GM12891 (cell line): Measurements from ENCODE around the gene AKR7A2.
"Not testable (repeated sequence)": the region's sequence is repeated elsewhere in the genome, so short reads cannot be mapped to it uniquely, and the experiment has no call there.

Source experiments
- DNase-seq: peaks from one replicate; pipeline ENCODE4 v3.0.0; 2011; ENCODE audit warnings: low spot score; ENCODE audit not compliant: insufficient read length
- FAIRE-seq: peaks from 2 replicates; lab custom pipeline; 2011; peaks lifted over from hg19 to GRCh38; lab: Jason Lieb, UNC
- PAX5 ChIP-seq: IDR thresholded peaks from 2 replicates; pipeline ENCODE4 v1.6.1; 2011; ENCODE audit warnings: low read length, moderate library complexity, mild to moderate bottlenecking; ENCODE audit not compliant: insufficient read depth, severe bottlenecking
- POLR2A ChIP-seq: IDR thresholded peaks from 2 replicates; pipeline ENCODE4 v1.6.1; 2011; ENCODE audit warnings: low read depth, low read length, control low read depth
- POLR2AphosphoS5 ChIP-seq: IDR thresholded peaks from 2 replicates; pipeline ENCODE4 v1.6.1; 2011; ENCODE audit warnings: low read depth, low read length, control low read depth
- POU2F2 ChIP-seq: IDR thresholded peaks from 2 replicates; pipeline ENCODE4 v1.6.1; 2011; ENCODE audit warnings: low read depth, mild to moderate bottlenecking, control low read depth, low read length, moderate library complexity
- SPI1 ChIP-seq: IDR thresholded peaks from 2 replicates; pipeline ENCODE4 v1.6.1; 2011; ENCODE audit warnings: low read depth, low read length, control low read depth
- TAF1 ChIP-seq: IDR thresholded peaks from 2 replicates; pipeline ENCODE4 v1.6.1; 2011; ENCODE audit warnings: low read depth, low read length, control low read depth

AKR7A2 gene

GRCh38 chr1:19262047-19262446 lies 49.9 kb downstream of the AKR7A2 start:
- no peak for FAIRE-seq

GRCh38 chr1:19260211-19261138 lies 51.5 kb downstream of the AKR7A2 start:
- FAIRE-seq (no peak), DNase-seq (no peak)
- peak; percentile 53 for TF ChIP-seq POLR2A
- TF ChIP-seq SPI1: no peak

More at GRCh38 chr1:19262047-19262446, 49.9 kb downstream of the AKR7A2 start:
- TF ChIP-seq PAX5 (no peak), POLR2A (no peak; the same call in 1 of the 2 replicates), POLR2AphosphoS5 (no peak; the same call in 1 of the 2 replicates), SPI1 (no peak), TAF1 (no peak), POU2F2 (no peak)
- DNase-seq: no peak

- no peak for FAIRE-seq
Observed at GRCh38 chr1:19258353-19258752, 53.6 kb downstream of the AKR7A2 start.

GRCh38 chr1:19257178-19257914 lies 54.6 kb downstream of the AKR7A2 start:
- DNase-seq (no peak), FAIRE-seq (no peak)
- TF ChIP-seq POU2F2 (no peak), PAX5 (no peak), SPI1 (0 out of 2 replicates have a peak, but pooled peaks have one; percentile 20), POLR2AphosphoS5 (no peak), TAF1 (no peak), POLR2A (no peak)

More at GRCh38 chr1:19258353-19258752, 53.6 kb downstream of the AKR7A2 start:
- TF ChIP-seq POLR2AphosphoS5 (no peak), POLR2A (no peak; the same call in 1 of the 2 replicates), POU2F2 (no peak), SPI1 (no peak), TAF1 (no peak), PAX5 (no peak)
- no peak for DNase-seq

- FAIRE-seq, DNase-seq: not testable (repeated sequence)
Observed at GRCh38 chr1:19256301-19256700, 55.6 kb downstream of the AKR7A2 start.

- DNase-seq (no peak), FAIRE-seq (no peak)
Observed at GRCh38 chr1:19255288-19255687, 56.7 kb downstream of the AKR7A2 start.

GRCh38 chr1:19254416-19254815 lies 57.5 kb downstream of the AKR7A2 start:
- TF ChIP-seq POU2F2: no peak
- TF ChIP-seq PAX5: no peak
- no peak for TF ChIP-seq TAF1
- TF ChIP-seq POLR2A: no peak
- TF ChIP-seq POLR2AphosphoS5: no peak
- no peak for TF ChIP-seq SPI1
- no peak for DNase-seq
- no peak for FAIRE-seq

More at GRCh38 chr1:19255288-19255687, 56.7 kb downstream of the AKR7A2 start:
- no peak for TF ChIP-seq POLR2A
- no peak for TF ChIP-seq TAF1
- TF ChIP-seq POU2F2: no peak
- TF ChIP-seq SPI1: no peak
- TF ChIP-seq POLR2AphosphoS5: no peak
- TF ChIP-seq PAX5: no peak
